Panc1 (cell line): ENCODE results near the gene SERTAD4. TPM values are rescaled to one million over a fixed set of nuclear protein-coding genes. Genes with fewer than 3 reads are reported as not detected.
A peak's percentile ranks its signal among the peaks of the same experiment; 100 is the strongest.

Experiments
- ATAC-seq: fragments of 200-7000 bp; cut with Tn5 transposase; 2 replicates; pipeline ENCODE4 v1.9.1; 2020; ENCODE audit warnings: mild to moderate bottlenecking, moderate library complexity
- BruUV-seq: library from RNA; stranded (reverse); fragments of 400-500 nt; replicated peaks from 2 replicates; lab custom pipeline; 2021; lab: Mats Ljungman, UMichigan
- CTCF ChIA-PET: fragments of 300-600 bp; sonication (Branson Sonifier 250); formaldehyde crosslinking; loops from one replicate; lab custom pipeline; 2022; ENCODE audit warnings: antibody characterized with exemption; lab: Charles Lee
- POLR2A ChIA-PET: fragments of 300-600 bp; sonication (Branson Sonifier 250); formaldehyde crosslinking; loops from one replicate; lab custom pipeline; 2022; ENCODE audit warnings: antibody characterized with exemption; lab: Charles Lee
- DNase-seq: peaks from one replicate; pipeline ENCODE4 v3.0.0-alpha.2; 2010; ENCODE audit warnings: low read depth, low spot score
- H3K27ac ChIP-seq: 2 replicates; pipeline ENCODE4 v1.5.1; 2011; ENCODE audit warnings: mild to moderate bottlenecking, low read length, inconsistent platforms
- H3K27me3 ChIP-seq: fragments of 200-500 bp; sonication (Bioruptor generic); 2 replicates; pipeline ENCODE4 v1.6.0; 2014; ENCODE audit warnings: low read length, inconsistent platforms; ENCODE audit not compliant: control insufficient read depth, insufficient read depth
- H3K36me3 ChIP-seq: fragments of 200-500 bp; sonication (Bioruptor generic); 2 replicates; pipeline ENCODE4 v1.5.1; 2014; ENCODE audit warnings: inconsistent platforms, mild to moderate bottlenecking, low read length, moderate library complexity; ENCODE audit not compliant: control insufficient read depth, insufficient read depth
- H3K4me1 ChIP-seq: 2 replicates; pipeline ENCODE4 v1.5.1; 2011; ENCODE audit warnings: inconsistent platforms, mild to moderate bottlenecking, low read length, moderate library complexity; ENCODE audit not compliant: control insufficient read depth, insufficient read depth
- H3K4me3 ChIP-seq, 2 experiments: 2 replicates each; pipeline ENCODE4 v1.5.1; 2011 to 2012; ENCODE audit warnings: low read depth in 2 of 2, low read length in 2 of 2, mild to moderate bottlenecking in 2 of 2, inconsistent platforms in 1 of 2, moderate library complexity in 1 of 2
- H3K9me3 ChIP-seq: fragments of 200-500 bp; sonication (Bioruptor generic); 2 replicates; pipeline ENCODE4 v1.5.1; 2014; ENCODE audit warnings: low read depth, mild to moderate bottlenecking, inconsistent platforms, low read length, moderate library complexity; ENCODE audit not compliant: control insufficient read depth, insufficient read depth
- POLR2AphosphoS5 ChIP-seq: IDR thresholded peaks from 2 replicates; pipeline ENCODE4 v1.6.1; 2012; ENCODE audit warnings: mild to moderate bottlenecking, low read depth, low read length, moderate library complexity
- SIN3A ChIP-seq: IDR thresholded peaks from 2 replicates; pipeline ENCODE4 v1.6.1; 2012; ENCODE audit warnings: low read depth, mild to moderate bottlenecking, low read length, moderate library complexity, borderline replicate concordance; ENCODE audit not compliant: insufficient read depth
- TCF7L2 ChIP-seq: IDR thresholded peaks from 2 replicates; pipeline ENCODE4 v1.6.1; 2011; ENCODE audit warnings: mild to moderate bottlenecking, low read depth, low read length, inconsistent platforms
- in situ Hi-C: cut with HindIII; loops from 2 replicates; pipeline ENCODE4 v1.10.0; 2016; ENCODE audit warnings: low sequenced_read_pairs, low pct_unique_long_range_greater_than_20kb
- intact Hi-C: fragments of 100-400 bp; cut with micrococcal nuclease; formaldehyde crosslinking; loops from one replicate; pipeline ENCODE4 v1.10.0; 2022; ENCODE audit not compliant: unreplicated experiment
- total RNA-seq: library from RNA; stranded (reverse); gene quantifications from one replicate; pipeline ENCODE4 v1.2.1, GENCODE V29; 2021; ENCODE audit not compliant: unreplicated experiment
- TF ChIP-seq, protein P1 (sequence below): fragments of 450-650 bp; IDR thresholded peaks from 2 replicates; pipeline ENCODE4 v1.5.1; 2017; ENCODE audit warnings: mild to moderate bottlenecking
- TF ChIP-seq, protein P2 (sequence below), 2 experiments: IDR thresholded peaks; 2 replicates each; pipeline ENCODE4 v1.6.1; 2011 to 2012; ENCODE audit warnings: low read depth in 2 of 2, control low read depth in 1 of 2, low read length in 1 of 2, mild to moderate bottlenecking in 1 of 2, moderate library complexity in 1 of 2; ENCODE audit not compliant: insufficient read depth in 1 of 2

The SERTAD4 gene
- total RNA-seq, 1 experiment from 2014 or later: 0.31 TPM

DNA sequence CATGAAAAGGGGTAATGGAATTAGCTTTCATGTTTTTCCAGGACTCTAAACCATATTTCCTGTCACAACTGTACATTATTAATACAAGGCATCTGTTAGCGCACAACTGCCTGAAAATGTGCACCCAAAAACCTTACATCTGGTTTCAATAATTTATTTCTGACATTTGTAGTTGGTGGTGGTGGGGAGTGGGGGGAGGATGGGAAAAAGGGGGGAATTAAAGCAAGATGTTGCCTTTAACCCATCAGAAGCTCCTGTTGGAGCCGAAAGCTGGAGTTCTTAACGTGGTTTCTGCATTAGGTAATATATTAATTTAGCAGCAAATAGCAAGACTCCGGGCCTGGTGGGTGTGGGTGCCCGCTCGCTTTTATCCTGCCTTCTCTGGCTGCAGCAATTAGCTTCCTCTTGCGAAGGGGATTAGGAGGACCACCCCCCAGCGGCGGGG, 59.2 kb downstream of the SERTAD4 start:
- in situ Hi-C loops (no loop called here), intact Hi-C loops (no loop called here)
- no peak for ATAC-seq
- ChIA-PET CTCF (no interaction called here), POLR2A (no interaction called here)
- H3K27ac ChIP-seq: no peak overlapping the region
- no peaks in the 10 kb centered on the region for H3K4me1 ChIP-seq
- peak overlapping the region; percentile 34 to 47 for H3K4me3 ChIP-seq
- DNase-seq: no peak
- peaks cover 2% of the 10 kb centered on the region for H3K27me3 ChIP-seq
- TF ChIP-seq POLR2AphosphoS5 (no peak), SIN3A (no peak)
- no peaks in the 10 kb centered on the region for H3K9me3 ChIP-seq
- BruUV-seq: no TSS peak
- H3K36me3 ChIP-seq: no peaks in the 10 kb centered on the region

DNA sequence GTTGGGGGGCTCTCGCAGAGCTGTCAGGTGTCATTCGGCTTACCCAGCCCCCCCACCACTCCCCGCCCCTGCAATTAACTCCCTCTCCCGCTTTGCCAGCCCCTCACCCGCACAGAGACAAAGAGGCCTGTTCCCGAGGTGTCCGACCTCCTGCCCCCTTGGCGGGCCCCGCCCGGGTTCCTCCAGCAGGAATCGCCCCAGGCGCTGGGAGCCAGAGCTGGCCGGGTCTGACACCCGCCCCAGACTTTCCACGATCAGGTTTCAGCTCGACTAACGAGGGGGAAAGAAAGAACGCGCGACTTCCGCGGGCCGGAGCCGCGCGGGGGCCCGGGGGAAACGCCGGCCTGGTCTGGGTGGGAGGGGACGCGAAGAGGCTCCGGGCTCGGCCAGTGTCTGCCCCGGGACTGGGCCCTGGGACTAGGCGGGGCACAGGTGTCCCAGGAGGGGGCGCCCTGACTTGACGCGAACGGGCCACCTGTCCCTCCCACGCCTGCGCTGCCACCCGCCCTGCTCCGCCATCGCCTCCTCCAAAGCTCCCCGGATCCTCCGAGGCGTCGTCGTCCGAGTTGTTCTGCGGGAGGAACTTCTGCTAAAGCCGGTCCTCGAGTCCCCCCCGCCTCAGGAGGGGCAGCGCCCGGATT, 59.8 kb downstream of the SERTAD4 start:
- POLR2A ChIA-PET: no interaction called here
- TF ChIP-seq SIN3A (no peak), TCF7L2 (no peak), POLR2AphosphoS5 (no peak)
- TF ChIP-seq, protein P1, sequence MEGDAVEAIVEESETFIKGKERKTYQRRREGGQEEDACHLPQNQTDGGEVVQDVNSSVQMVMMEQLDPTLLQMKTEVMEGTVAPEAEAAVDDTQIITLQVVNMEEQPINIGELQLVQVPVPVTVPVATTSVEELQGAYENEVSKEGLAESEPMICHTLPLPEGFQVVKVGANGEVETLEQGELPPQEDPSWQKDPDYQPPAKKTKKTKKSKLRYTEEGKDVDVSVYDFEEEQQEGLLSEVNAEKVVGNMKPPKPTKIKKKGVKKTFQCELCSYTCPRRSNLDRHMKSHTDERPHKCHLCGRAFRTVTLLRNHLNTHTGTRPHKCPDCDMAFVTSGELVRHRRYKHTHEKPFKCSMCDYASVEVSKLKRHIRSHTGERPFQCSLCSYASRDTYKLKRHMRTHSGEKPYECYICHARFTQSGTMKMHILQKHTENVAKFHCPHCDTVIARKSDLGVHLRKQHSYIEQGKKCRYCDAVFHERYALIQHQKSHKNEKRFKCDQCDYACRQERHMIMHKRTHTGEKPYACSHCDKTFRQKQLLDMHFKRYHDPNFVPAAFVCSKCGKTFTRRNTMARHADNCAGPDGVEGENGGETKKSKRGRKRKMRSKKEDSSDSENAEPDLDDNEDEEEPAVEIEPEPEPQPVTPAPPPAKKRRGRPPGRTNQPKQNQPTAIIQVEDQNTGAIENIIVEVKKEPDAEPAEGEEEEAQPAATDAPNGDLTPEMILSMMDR: peak; percentile 43
- TF ChIP-seq, protein P2, sequence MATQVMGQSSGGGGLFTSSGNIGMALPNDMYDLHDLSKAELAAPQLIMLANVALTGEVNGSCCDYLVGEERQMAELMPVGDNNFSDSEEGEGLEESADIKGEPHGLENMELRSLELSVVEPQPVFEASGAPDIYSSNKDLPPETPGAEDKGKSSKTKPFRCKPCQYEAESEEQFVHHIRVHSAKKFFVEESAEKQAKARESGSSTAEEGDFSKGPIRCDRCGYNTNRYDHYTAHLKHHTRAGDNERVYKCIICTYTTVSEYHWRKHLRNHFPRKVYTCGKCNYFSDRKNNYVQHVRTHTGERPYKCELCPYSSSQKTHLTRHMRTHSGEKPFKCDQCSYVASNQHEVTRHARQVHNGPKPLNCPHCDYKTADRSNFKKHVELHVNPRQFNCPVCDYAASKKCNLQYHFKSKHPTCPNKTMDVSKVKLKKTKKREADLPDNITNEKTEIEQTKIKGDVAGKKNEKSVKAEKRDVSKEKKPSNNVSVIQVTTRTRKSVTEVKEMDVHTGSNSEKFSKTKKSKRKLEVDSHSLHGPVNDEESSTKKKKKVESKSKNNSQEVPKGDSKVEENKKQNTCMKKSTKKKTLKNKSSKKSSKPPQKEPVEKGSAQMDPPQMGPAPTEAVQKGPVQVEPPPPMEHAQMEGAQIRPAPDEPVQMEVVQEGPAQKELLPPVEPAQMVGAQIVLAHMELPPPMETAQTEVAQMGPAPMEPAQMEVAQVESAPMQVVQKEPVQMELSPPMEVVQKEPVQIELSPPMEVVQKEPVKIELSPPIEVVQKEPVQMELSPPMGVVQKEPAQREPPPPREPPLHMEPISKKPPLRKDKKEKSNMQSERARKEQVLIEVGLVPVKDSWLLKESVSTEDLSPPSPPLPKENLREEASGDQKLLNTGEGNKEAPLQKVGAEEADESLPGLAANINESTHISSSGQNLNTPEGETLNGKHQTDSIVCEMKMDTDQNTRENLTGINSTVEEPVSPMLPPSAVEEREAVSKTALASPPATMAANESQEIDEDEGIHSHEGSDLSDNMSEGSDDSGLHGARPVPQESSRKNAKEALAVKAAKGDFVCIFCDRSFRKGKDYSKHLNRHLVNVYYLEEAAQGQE (IDR thresholded peaks at IDR 0.05; ENCODE audit: insufficient read depth in 1 of 2, low read depth in 2 of 2, low read length in 1 of 2): no peak
- H3K9me3 ChIP-seq: no peaks in the 10 kb centered on the region
- CTCF ChIA-PET: no interaction called here
- H3K36me3 ChIP-seq: no peaks in the 10 kb centered on the region
- in situ Hi-C loops (no loop called here), intact Hi-C loops (no loop called here)
- peak; percentile 77 for ATAC-seq
- no peaks in the 10 kb centered on the region for H3K4me1 ChIP-seq
- BruUV-seq: no TSS peak
- H3K27me3 ChIP-seq: peaks cover 2% of the 10 kb centered on the region
- DNase-seq: no peak
- peak overlapping the region; percentile 34 to 47 for H3K4me3 ChIP-seq
- no peak overlapping the region for H3K27ac ChIP-seq

DNA sequence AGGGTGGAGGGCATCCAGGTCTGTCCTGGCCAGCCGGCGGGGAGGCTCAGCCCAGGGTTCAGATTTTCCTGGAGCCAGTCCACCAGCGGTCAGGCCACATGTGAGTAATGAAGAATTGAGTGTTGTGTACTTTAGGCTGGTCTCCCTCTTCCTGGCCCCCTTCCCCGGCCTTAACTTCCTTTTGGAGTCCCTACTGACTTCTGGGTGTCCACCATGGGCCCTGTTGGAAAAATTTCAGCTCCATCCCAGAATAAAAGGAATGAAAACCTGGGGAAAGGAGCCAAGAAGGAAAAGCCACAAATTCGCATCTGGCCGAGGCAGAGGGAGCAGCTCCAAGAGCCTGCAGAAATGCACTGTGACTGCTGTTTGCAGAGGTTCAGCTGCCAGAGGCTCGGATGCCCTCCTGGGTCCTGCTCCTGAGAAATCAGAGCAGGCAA, 60.6 kb downstream of the SERTAD4 start:
- peak overlapping the region in 1 of 2 experiments; percentile 47; a peak in 1 of 4 replicates for H3K4me3 ChIP-seq
- no TSS peak for BruUV-seq
- no peaks in the 10 kb centered on the region for H3K4me1 ChIP-seq
- DNase-seq: no peak
- CTCF ChIA-PET: no interaction called here
- no peaks in the 10 kb centered on the region for H3K9me3 ChIP-seq
- no peaks in the 10 kb centered on the region for H3K36me3 ChIP-seq
- ATAC-seq: no peak
- intact Hi-C loops (no loop called here), in situ Hi-C loops (no loop called here)
- no peak for TF ChIP-seq SIN3A
- no peak for TF ChIP-seq POLR2AphosphoS5
- TF ChIP-seq, protein P1: no peak
- no peak for TF ChIP-seq TCF7L2
- TF ChIP-seq, protein P2 (IDR thresholded peaks at IDR 0.05; ENCODE audit: insufficient read depth in 1 of 2, low read depth in 2 of 2, low read length in 1 of 2): no peak
- POLR2A ChIA-PET: no interaction called here
- peaks cover 2% of the 10 kb centered on the region for H3K27me3 ChIP-seq
- H3K27ac ChIP-seq: no peak overlapping the region
